Psoas muscle (tissue), 8 donors: Measurements from ENCODE around the gene CTNNB1. TPM values are rescaled to one million over a fixed set of nuclear protein-coding genes. Genes with fewer than 3 reads are reported as not detected.

ENCODE experiments used
- ATAC-seq, 4 donors: fragments of 200-7000 bp; cut with Tn5 transposase; one replicate each; pipeline ENCODE4 v1.9.1; 2020; ENCODE audit warnings: moderate library complexity in 3 of 4, mild to moderate bottlenecking in 2 of 4
- DNase-seq, 2 donors: peaks; one replicate each; pipeline ENCODE4 v3.0.0-alpha.2; 2020
- H3K27ac ChIP-seq: fragments of 200-600 bp; one replicate; pipeline ENCODE4 v1.8.0; 2022
- H3K27me3 ChIP-seq, 3 donors: fragments of 200-600 bp in 1 of 3; one replicate each; pipeline versions ENCODE4 v1.6.1 to v1.8.0; 2013 to 2022; ENCODE audit warnings: low read length in 2 of 3, mild to moderate bottlenecking in 2 of 3, moderate library complexity in 1 of 3; ENCODE audit not compliant: insufficient read depth in 3 of 3
- H3K36me3 ChIP-seq, 2 donors: fragments of 200-600 bp in 1 of 2; one replicate each; pipeline versions ENCODE4 v1.6.1 to v1.8.0; 2013 to 2022; ENCODE audit warnings: low read depth in 1 of 2, mild to moderate bottlenecking in 1 of 2, moderate library complexity in 1 of 2; ENCODE audit not compliant: insufficient read depth in 1 of 2
- H3K4me1 ChIP-seq: fragments of 200-600 bp; one replicate; pipeline ENCODE4 v1.8.0; 2022
- H3K4me3 ChIP-seq: fragments of 200-600 bp; one replicate; pipeline ENCODE4 v1.8.0; 2022; ENCODE audit warnings: mild to moderate bottlenecking
- H3K9me3 ChIP-seq: fragments of 200-600 bp; one replicate; pipeline ENCODE4 v1.8.0; 2022
- WGBS, 3 donors: extraction: QIAGEN DNeasy Blood & Tissue Kit; methylation state at CpG; one replicate each; pipeline versions ENCODE4 v1.1.6 to v1.1.7; 2013; 5-methylcytosine and 5-hydroxymethylcytosine counted together
- intact Hi-C, 2 donors: fragments of 100-400 bp; cut with DNase I; formaldehyde crosslinking; loops; one replicate each; pipeline versions ENCODE4 v1.11.0 to v1.14.2; 2022
- polyA plus RNA-seq, 3 donors: library from polyadenylated mRNA; stranded (reverse); fragments of 200-250 nt; gene quantifications; one replicate each; pipeline ENCODE4 v1.2.3, GENCODE V29; 2013
- total RNA-seq, 4 donors: library from RNA; stranded (reverse); fragmentation: NEBNext Ultra II Directional in 2 of 4; extraction: Animal tissue kit (Norgen Biotek cat#: 25700) in 2 of 4; gene quantifications; one replicate each; pipeline versions ENCODE4 v1.2.1 to v1.2.4, GENCODE V29; 2021 to 2023
- TF ChIP-seq, protein P1 (sequence below): fragments of 200-600 bp; IDR thresholded peaks from one replicate; pipeline ENCODE4 v1.8.0; 2022; ENCODE audit warnings: antibody characterized with exemption
- donor health status: healthy with polysubstance abuse.
- donor health status: DM: no; HTN: no; CAD: no; lungs with moderate emphysema.
- donor health status: Bipolar disorder and iron deficiency.
- donor health status: healthy.
- donor health status: DM: yes; HTN: yes; CAD: no.
- donor health status: DM: no; HTN: no; CAD: no.
- donor health status: DM: no; HTN: no; CAD: no.
- donor health status: DM: yes; HTN: yes; CAD: no.

The CTNNB1 gene
- total and polyA plus RNA-seq, 7 donors = 32.1 to 128 (median 93.8) TPM

DNA sequence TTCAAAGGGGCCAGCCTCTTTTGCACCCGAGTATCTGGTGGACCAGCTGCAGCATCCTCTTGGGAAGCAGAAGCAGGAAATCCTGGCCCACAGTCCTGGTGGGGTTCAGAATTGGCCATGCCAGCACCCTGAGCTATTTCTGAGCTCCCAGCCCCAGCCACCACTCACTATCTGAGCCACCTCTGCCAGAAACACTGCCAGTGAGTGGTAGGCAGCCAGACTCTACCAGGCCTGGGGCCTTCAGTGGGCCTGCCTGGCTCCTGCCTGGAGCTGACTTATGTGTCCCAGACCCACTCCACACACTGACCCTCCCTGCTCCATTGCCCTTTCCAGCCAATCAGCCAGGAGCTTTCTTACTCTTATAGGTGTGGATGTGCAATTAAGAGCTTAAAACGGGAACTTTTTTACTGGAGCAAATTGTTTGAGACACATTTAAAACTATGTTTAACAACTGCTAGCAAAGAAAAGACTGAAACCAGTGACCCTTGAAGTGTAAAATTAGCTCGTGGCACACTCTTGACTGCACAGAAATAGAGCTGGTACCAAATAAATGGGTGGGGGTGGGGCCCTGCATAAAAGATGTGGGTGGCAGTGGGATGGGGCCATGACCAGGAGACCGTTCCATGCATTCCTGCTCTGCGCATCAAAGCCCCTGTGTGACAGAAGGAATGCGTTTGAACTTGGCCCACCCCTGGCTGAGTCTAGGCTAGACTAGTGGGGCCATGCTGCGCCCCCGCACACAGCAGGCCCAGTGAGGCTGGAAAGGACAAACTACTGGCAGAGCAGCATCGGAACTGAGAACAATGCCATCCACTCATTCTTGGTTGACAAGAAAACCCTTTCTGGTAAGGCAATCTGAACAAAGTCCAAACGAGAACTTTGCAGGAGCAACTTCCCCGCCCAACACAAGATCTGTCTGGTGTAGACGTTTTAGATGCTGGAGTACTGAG, 48.0 kb downstream of the CTNNB1 start:
- no peak for DNase-seq
- H3K9me3 ChIP-seq = no peaks in the 10 kb centered on the region
- H3K36me3 ChIP-seq = no peaks in the 10 kb centered on the region
- no peaks in the 10 kb centered on the region for H3K27me3 ChIP-seq
- no peak overlapping the region for H3K4me3 ChIP-seq
- TF ChIP-seq, protein P1, sequence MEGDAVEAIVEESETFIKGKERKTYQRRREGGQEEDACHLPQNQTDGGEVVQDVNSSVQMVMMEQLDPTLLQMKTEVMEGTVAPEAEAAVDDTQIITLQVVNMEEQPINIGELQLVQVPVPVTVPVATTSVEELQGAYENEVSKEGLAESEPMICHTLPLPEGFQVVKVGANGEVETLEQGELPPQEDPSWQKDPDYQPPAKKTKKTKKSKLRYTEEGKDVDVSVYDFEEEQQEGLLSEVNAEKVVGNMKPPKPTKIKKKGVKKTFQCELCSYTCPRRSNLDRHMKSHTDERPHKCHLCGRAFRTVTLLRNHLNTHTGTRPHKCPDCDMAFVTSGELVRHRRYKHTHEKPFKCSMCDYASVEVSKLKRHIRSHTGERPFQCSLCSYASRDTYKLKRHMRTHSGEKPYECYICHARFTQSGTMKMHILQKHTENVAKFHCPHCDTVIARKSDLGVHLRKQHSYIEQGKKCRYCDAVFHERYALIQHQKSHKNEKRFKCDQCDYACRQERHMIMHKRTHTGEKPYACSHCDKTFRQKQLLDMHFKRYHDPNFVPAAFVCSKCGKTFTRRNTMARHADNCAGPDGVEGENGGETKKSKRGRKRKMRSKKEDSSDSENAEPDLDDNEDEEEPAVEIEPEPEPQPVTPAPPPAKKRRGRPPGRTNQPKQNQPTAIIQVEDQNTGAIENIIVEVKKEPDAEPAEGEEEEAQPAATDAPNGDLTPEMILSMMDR = no peak
- no peaks in the 10 kb centered on the region for H3K4me1 ChIP-seq
- H3K27ac ChIP-seq = no peak overlapping the region
- WGBS, 3 donors = 71 to 77% (median 72%) methylated on average over 12 of the region's 12 CpGs
- peak in 1 of 4 donors; percentile 22 for ATAC-seq
- intact Hi-C loops = no loop called here

DNA sequence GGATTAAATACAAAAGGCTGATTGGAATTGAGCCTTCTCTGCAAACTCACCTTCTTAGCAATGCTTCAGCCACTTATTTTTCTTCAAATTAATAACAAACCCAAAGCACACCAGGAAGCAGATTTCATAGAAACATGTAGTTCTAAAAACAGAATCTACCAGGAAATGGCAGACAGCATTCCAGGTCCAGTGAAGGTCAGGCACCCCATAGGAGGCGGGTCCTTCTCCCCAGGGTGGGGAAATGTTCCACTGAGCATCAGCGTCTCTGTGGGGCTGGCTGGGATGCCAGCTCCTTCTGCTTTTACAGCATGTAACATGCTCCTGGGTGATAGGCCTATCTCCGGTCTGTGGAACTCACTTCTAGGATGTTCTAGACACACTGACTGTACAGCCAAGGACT, 49.2 kb downstream of the CTNNB1 start:
- WGBS, 3 donors = 72 to 77% (median 75%) methylated on average over 3 of the region's 3 CpGs

DNA sequence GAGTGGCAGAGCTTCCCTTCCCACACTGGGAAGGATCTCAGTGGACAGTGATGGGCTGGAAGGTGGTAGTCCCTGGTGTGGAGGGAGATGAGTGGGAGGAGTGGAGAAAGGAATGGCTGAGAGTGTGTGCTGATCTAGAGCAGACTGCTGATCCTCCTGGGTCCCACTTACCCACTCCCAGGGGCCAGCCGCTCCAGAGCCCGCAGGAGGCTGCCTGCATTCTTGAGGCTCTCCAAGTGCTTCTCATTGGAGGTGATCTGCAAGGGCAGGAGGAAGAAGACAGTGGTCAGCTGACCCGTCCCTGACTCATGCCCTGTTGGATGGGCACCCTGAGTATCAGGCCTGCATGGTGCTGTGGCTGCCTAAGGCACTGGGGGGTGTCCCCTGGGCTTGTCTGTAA, 50.0 kb downstream of the CTNNB1 start:
- peak in 1 of 4 donors; percentile 18 for ATAC-seq
- WGBS, 3 donors = 89 to 100% (median 93%) methylated on average over 3 of the region's 3 CpGs
- intact Hi-C loops = no loop called here

More for the DNA sequence above, 49.2 kb downstream of the CTNNB1 start:
- DNase-seq (no peak), ATAC-seq (no peak)
- no peaks in the 10 kb centered on the region for H3K4me1 ChIP-seq
- no peak overlapping the region for H3K4me3 ChIP-seq
- TF ChIP-seq, protein P1 = no peak
- H3K36me3 ChIP-seq = no peaks in the 10 kb centered on the region
- no peaks in the 10 kb centered on the region for H3K9me3 ChIP-seq
- H3K27ac ChIP-seq = no peak overlapping the region
- intact Hi-C loops = no loop called here
- no peaks in the 10 kb centered on the region for H3K27me3 ChIP-seq

DNA sequence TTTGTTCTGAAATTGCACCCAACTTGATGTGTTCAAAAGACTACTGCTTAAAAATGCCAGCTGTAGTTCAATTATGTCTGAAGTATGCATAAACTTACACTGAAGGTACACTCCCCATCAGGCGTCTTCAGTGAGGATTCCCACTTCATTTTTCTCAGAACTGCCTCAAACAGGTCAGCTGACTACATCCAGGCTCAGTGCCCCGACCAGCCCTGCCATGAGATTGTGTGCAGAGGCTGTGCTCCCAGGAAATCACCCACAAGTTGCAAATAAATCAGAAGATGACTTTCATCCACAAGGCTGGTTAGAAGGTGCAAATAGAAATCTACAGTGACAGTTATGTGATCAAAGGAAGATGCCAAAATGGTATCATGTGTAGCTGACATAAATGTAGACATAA, 51.5 kb downstream of the CTNNB1 start:
- H3K4me1 ChIP-seq = no peaks in the 10 kb centered on the region
- H3K9me3 ChIP-seq = no peaks in the 10 kb centered on the region
- no peaks in the 10 kb centered on the region for H3K36me3 ChIP-seq
- no peak for ATAC-seq
- WGBS, 3 donors = 72 to 86% (median 77%) methylated on average over 2 of the region's 2 CpGs
- no peak overlapping the region for H3K4me3 ChIP-seq
- intact Hi-C loops = no loop called here
- H3K27ac ChIP-seq = no peak overlapping the region
- no peaks in the 10 kb centered on the region for H3K27me3 ChIP-seq
- DNase-seq = no peak
- TF ChIP-seq, protein P1 = no peak

More for the DNA sequence above, 50.0 kb downstream of the CTNNB1 start:
- H3K36me3 ChIP-seq = no peaks in the 10 kb centered on the region
- TF ChIP-seq, protein P1 = no peak
- no peaks in the 10 kb centered on the region for H3K27me3 ChIP-seq
- H3K9me3 ChIP-seq = no peaks in the 10 kb centered on the region
- H3K4me1 ChIP-seq = no peaks in the 10 kb centered on the region
- no peak overlapping the region for H3K4me3 ChIP-seq
- H3K27ac ChIP-seq = no peak overlapping the region
- no peak for DNase-seq
